H1 (cell line): ENCODE data around the gene CXorf65. TPM values are rescaled to one million over a fixed set of nuclear protein-coding genes. Genes with fewer than 3 reads are reported as not detected.

ENCODE experiments used
- CTCF ChIA-PET: fragments of 300-600 bp; sonication (Branson Sonifier 250); formaldehyde crosslinking; loops from one replicate; lab custom pipeline; 2021; ENCODE audit not compliant: partially characterized antibody; lab: Charles Lee
- POLR2A ChIA-PET: fragments of 300-600 bp; sonication (Branson Sonifier 250); formaldehyde crosslinking; loops from one replicate; lab custom pipeline; 2021; ENCODE audit warnings: inconsistent platforms; ENCODE audit not compliant: partially characterized antibody; lab: Charles Lee
- DNase-seq, 2 experiments: peaks; one replicate each; pipeline versions ENCODE4 v3.0.0 to v3.0.0-alpha.2; 2010 to 2022; ENCODE audit warnings: low spot score in 2 of 2, low read depth in 1 of 2, mixed read lengths in 1 of 2
- FAIRE-seq: peaks from 2 replicates; lab custom pipeline; 2011; peaks lifted over from hg19 to GRCh38; lab: Jason Lieb, UNC
- H2AFZ ChIP-seq: 2 replicates; pipeline ENCODE4 v1.8.1; 2012; ENCODE audit warnings: low read length, inconsistent platforms
- H2AK5ac ChIP-seq: 2 replicates; pipeline ENCODE4 v1.6.1; 2013; ENCODE audit warnings: low read depth, low read length
- H2BK120ac ChIP-seq: replicated peaks from 2 replicates; pipeline ENCODE3; 2013; ENCODE audit warnings: low read depth, low read length, inconsistent platforms
- H2BK12ac ChIP-seq: 2 replicates; pipeline ENCODE4 v1.6.1; 2013; ENCODE audit warnings: low read depth, low read length
- H2BK15ac ChIP-seq: 2 replicates; pipeline ENCODE4 v1.6.1; 2013; ENCODE audit warnings: low read length
- H2BK20ac ChIP-seq: 2 replicates; pipeline ENCODE4 v1.6.1; 2013; ENCODE audit warnings: low read length
- H2BK5ac ChIP-seq: 2 replicates; pipeline ENCODE4 v1.6.1; 2013; ENCODE audit warnings: low read depth, low read length
- H3K14ac ChIP-seq: 2 replicates; pipeline ENCODE4 v1.6.1; 2013; ENCODE audit warnings: inconsistent platforms; ENCODE audit not compliant: insufficient read length
- H3K18ac ChIP-seq: 2 replicates; pipeline ENCODE4 v1.6.1; 2013; ENCODE audit warnings: low read length; ENCODE audit errors: extremely low read depth
- H3K23ac ChIP-seq: 2 replicates; pipeline ENCODE4 v1.6.1; 2013; ENCODE audit warnings: inconsistent platforms; ENCODE audit not compliant: insufficient read length
- H3K23me2 ChIP-seq: 2 replicates; pipeline ENCODE4 v1.6.1; 2013; ENCODE audit warnings: low read depth, low read length
- H3K27ac ChIP-seq: 2 replicates; pipeline ENCODE4 v1.6.1; 2011; ENCODE audit warnings: low read depth, low read length, inconsistent platforms
- H3K27me3 ChIP-seq, 4 experiments: replicated peaks in 1 of 4; 1 replicate in 1 of 4; 2 replicates in 3 of 4; pipeline versions ENCODE4 v1.6.1 to v1.8.1; 2011 to 2013; ENCODE audit warnings: low read length in 3 of 4, mild to moderate bottlenecking in 3 of 4, inconsistent platforms in 2 of 4, mixed read lengths in 2 of 4, moderate library complexity in 1 of 4; ENCODE audit not compliant: control insufficient read depth in 3 of 4, insufficient read depth in 3 of 4; ENCODE audit errors: extremely low read depth in 1 of 4
- H3K36me3 ChIP-seq, 4 experiments: 2 replicates each; pipeline versions ENCODE4 v1.6.1 to v1.8.1; 2011 to 2013; ENCODE audit warnings: mild to moderate bottlenecking in 4 of 4, low read length in 3 of 4, moderate library complexity in 2 of 4, control low read depth in 1 of 4, inconsistent platforms in 1 of 4; ENCODE audit not compliant: insufficient read depth in 4 of 4, control insufficient read depth in 2 of 4
- H3K4ac ChIP-seq: replicated peaks from 2 replicates; pipeline ENCODE3; 2013; ENCODE audit warnings: low read length, low read depth, mixed read lengths, inconsistent platforms; ENCODE audit not compliant: insufficient read length
- H3K4me1 ChIP-seq, 4 experiments: replicated peaks in 1 of 4; 1 replicate in 1 of 4; 2 replicates in 3 of 4; pipeline versions ENCODE4 v1.6.1 to v1.8.1; 2011 to 2013; ENCODE audit warnings: low read length in 3 of 4, inconsistent platforms in 2 of 4, mixed read lengths in 1 of 4; ENCODE audit not compliant: insufficient read depth in 4 of 4, control insufficient read depth in 3 of 4
- H3K4me2 ChIP-seq, 2 experiments: 2 replicates each; pipeline versions ENCODE4 v1.6.1 to v1.8.1; 2011 to 2013; ENCODE audit warnings: low read depth in 2 of 2, low read length in 2 of 2, control low read depth in 1 of 2, inconsistent platforms in 1 of 2, mild to moderate bottlenecking in 1 of 2; ENCODE audit not compliant: insufficient read depth in 1 of 2
- H3K4me3 ChIP-seq, 4 experiments: fragments of 200-600, 300-600 bp in 1 of 4; sonication (generic), shearing (Covaris generic), sonication (Bioruptor Twin) in 1 of 4; 2 replicates each; pipeline versions ENCODE4 v1.5.1 to v1.8.1; 2011 to 2016; ENCODE audit warnings: low read length in 4 of 4, low read depth in 3 of 4, control low read depth in 2 of 4, inconsistent platforms in 2 of 4, mild to moderate bottlenecking in 2 of 4, mixed read lengths in 1 of 4, moderate library complexity in 1 of 4; ENCODE audit not compliant: insufficient read depth in 2 of 4; ENCODE audit errors: extremely low read depth in 1 of 4
- H3K56ac ChIP-seq: replicated peaks from 2 replicates; pipeline ENCODE3; 2013; ENCODE audit warnings: low read depth, mild to moderate bottlenecking, mixed read lengths, low read length, inconsistent platforms; ENCODE audit not compliant: insufficient read length
- H3K79me1 ChIP-seq: 2 replicates; pipeline ENCODE4 v1.6.1; 2013; ENCODE audit warnings: low read depth, low read length, control low read depth
- H3K79me2 ChIP-seq, 2 experiments: 2 replicates each; pipeline versions ENCODE4 v1.6.1 to v1.8.1; 2012 to 2013; ENCODE audit warnings: low read length in 2 of 2, mild to moderate bottlenecking in 2 of 2, inconsistent platforms in 1 of 2; ENCODE audit not compliant: insufficient read depth in 2 of 2, control insufficient read depth in 1 of 2
- H3K9ac ChIP-seq, 4 experiments: replicated peaks in 1 of 4; 1 replicate in 1 of 4; 2 replicates in 3 of 4; pipeline versions ENCODE4 v1.6.1 to v1.8.1; 2011 to 2013; ENCODE audit warnings: low read depth in 3 of 4, low read length in 3 of 4, control low read depth in 2 of 4, mild to moderate bottlenecking in 2 of 4, moderate library complexity in 2 of 4, inconsistent platforms in 1 of 4; ENCODE audit errors: extremely low read depth in 1 of 4
- H3K9me3 ChIP-seq, 2 experiments: 2 replicates each; pipeline versions ENCODE4 v1.6.1 to v1.8.1; 2012 to 2013; ENCODE audit warnings: mild to moderate bottlenecking in 2 of 2, moderate library complexity in 2 of 2, control low read depth in 1 of 2, inconsistent platforms in 1 of 2, low read depth in 1 of 2, low read length in 1 of 2, mixed read lengths in 1 of 2; ENCODE audit not compliant: insufficient read depth in 2 of 2
- H4K20me1 ChIP-seq, 2 experiments: replicated peaks in 1 of 2; 2 replicates each; pipeline versions ENCODE3 to v1.8.1; 2011 to 2013; ENCODE audit warnings: inconsistent platforms in 2 of 2, low read length in 2 of 2, mild to moderate bottlenecking in 1 of 2; ENCODE audit not compliant: insufficient read depth in 2 of 2, control insufficient read depth in 1 of 2
- H4K5ac ChIP-seq: 2 replicates; pipeline ENCODE4 v1.6.1; 2013; ENCODE audit warnings: low read length, low read depth, mixed read lengths, inconsistent platforms; ENCODE audit not compliant: insufficient read length
- H4K8ac ChIP-seq: 2 replicates; pipeline ENCODE4 v1.8.0; 2013; ENCODE audit warnings: mild to moderate bottlenecking, moderate library complexity, low read length, inconsistent platforms; ENCODE audit not compliant: insufficient read depth; ENCODE audit errors: extremely low read depth
- H4K91ac ChIP-seq: replicated peaks from 2 replicates; pipeline ENCODE3; 2013; ENCODE audit warnings: low read length, mixed read lengths, inconsistent platforms; ENCODE audit not compliant: insufficient read length
- ATF3 ChIP-seq: IDR thresholded peaks from 2 replicates; pipeline ENCODE4 v1.6.1; 2011; ENCODE audit warnings: low read depth, mild to moderate bottlenecking, low read length; ENCODE audit not compliant: insufficient read depth
- CTCF ChIP-seq, 3 experiments: IDR thresholded peaks; 1 replicate in 2 of 3; 2 replicates in 1 of 3; pipeline versions ENCODE4 v1.5.1 to v1.6.1; 2011; ENCODE audit warnings: low read length in 3 of 3, mild to moderate bottlenecking in 3 of 3, inconsistent platforms in 2 of 3, low read depth in 1 of 3, moderate library complexity in 1 of 3; ENCODE audit not compliant: insufficient read depth in 1 of 3; ENCODE audit errors: control extremely low read depth in 1 of 3
- E2F6 ChIP-seq: IDR thresholded peaks from 2 replicates; pipeline ENCODE4 v1.6.1; 2012; ENCODE audit warnings: inconsistent platforms
- KDM1A ChIP-seq: fragments of 200-600, 300-600 bp; sonication (generic); IDR thresholded peaks from 2 replicates; pipeline ENCODE4 v1.7.1; 2016; ENCODE audit warnings: mild to moderate bottlenecking, low read length, borderline replicate concordance
- SAP30 ChIP-seq: fragments of 300-600 bp; sonication (generic); IDR thresholded peaks from 2 replicates; pipeline ENCODE4 v1.7.1; 2012; ENCODE audit warnings: low read length, moderate library complexity, mild to moderate bottlenecking, inconsistent platforms; ENCODE audit not compliant: insufficient read depth, insufficient replicate concordance
- SRF ChIP-seq: IDR thresholded peaks from 2 replicates; pipeline ENCODE4 v1.6.1; 2011; ENCODE audit warnings: mild to moderate bottlenecking, low read depth, low read length, moderate library complexity
- YY1 ChIP-seq: IDR thresholded peaks from 2 replicates; pipeline ENCODE4 v1.6.1; 2011; ENCODE audit warnings: low read depth, mild to moderate bottlenecking, low read length
- WGBS, 2 experiments: shearing (Covaris generic) in 1 of 2; methylation state at CpG; one replicate each; pipeline versions ENCODE4 v1.1.6 to v1.1.7; 2013 to 2015; ENCODE audit warnings: low lambda C conversion rate in 2 of 2, mixed read lengths in 2 of 2, inconsistent platforms in 1 of 2, low coverage in 1 of 2, missing lambda C conversion rate in 1 of 2; ENCODE audit not compliant: insufficient replicate concordance in 2 of 2, insufficient coverage in 1 of 2, insufficient read length in 1 of 2; ENCODE audit errors: extremely low coverage in 1 of 2, missing lambda C conversion rate in 1 of 2; 5-methylcytosine and 5-hydroxymethylcytosine counted together
- polyA plus RNA-seq, 7 experiments: library from polyadenylated mRNA; depleted of rRNA in 3 of 7; stranded (reverse) in 5 of 7; unstranded in 2 of 7; fragments of >200 nt in 5 of 7; fragments of 200-250 nt in 2 of 7; gene quantifications; 1 replicate in 5 of 7; 2 replicates in 1 of 7; 4 replicates in 1 of 7; pipeline versions ENCODE4 v1.2.1 to v1.2.3, GENCODE V29; 2011 to 2013; ENCODE audit warnings: missing spikeins in 2 of 7, mixed read lengths in 2 of 7
- total RNA-seq: library from RNA; stranded (reverse); fragmentation: NEBNext Ultra II Directional; extraction: Animal tissue kit (Norgen Biotek cat#: 25700); gene quantifications from 2 replicates; pipeline ENCODE4 v1.2.1, GENCODE V29; 2021

The CXorf65 gene
- total and polyA plus RNA-seq, 2 of the 8 experiments (the other 6 are each of a cell fraction or from before 2014, with no cell fraction given), result not detected

- no peaks in the 10 kb centered on the region for H4K20me1 ChIP-seq
- H3K56ac ChIP-seq, result no peak overlapping the region
- H2BK15ac ChIP-seq, result no peak overlapping the region
- no peak overlapping the region for H3K4ac ChIP-seq
- no peaks in the 10 kb centered on the region for H3K79me1 ChIP-seq
- no peak overlapping the region for H4K91ac ChIP-seq
- no peaks in the 10 kb centered on the region for H3K9me3 ChIP-seq
- H3K4me2 ChIP-seq, result no peak overlapping the region
- ChIA-PET CTCF (no interaction called here), POLR2A (interaction anchor here (0.6 to 1.9 kb wide), 2 partner anchors 14 to 80 kb away, joined by 3 to 4 read pairs; no protein-coding TSS in a partner anchor)
- H3K79me2 ChIP-seq, result no peaks in the 10 kb centered on the region
- no peak for FAIRE-seq
- no peak overlapping the region for H2BK12ac ChIP-seq
- WGBS, 2 experiments, result 88% methylated on average over 2 of the region's 3 CpGs; no CpG with 5 or more reads in 1 of the 2 experiments
- no peak overlapping the region for H2AFZ ChIP-seq
- no peaks in the 10 kb centered on the region for H3K27me3 ChIP-seq
- no peak overlapping the region for H3K27ac ChIP-seq
- peaks cover 1% of the 10 kb centered on the region; the same call in 1 of the 2 replicates for H3K23me2 ChIP-seq
- peaks cover 0 to 26% (median 9%) of the 10 kb centered on the region in 4 experiments; a peak in 5 of 8 replicates for H3K36me3 ChIP-seq
- no peak overlapping the region for H3K9ac ChIP-seq
- no peak overlapping the region for H2BK5ac ChIP-seq
- H3K4me1 ChIP-seq, result no peaks in the 10 kb centered on the region; a peak in 1 of 7 replicates
- H2BK20ac ChIP-seq, result no peak overlapping the region
- H2AK5ac ChIP-seq, result no peak overlapping the region
- H3K14ac ChIP-seq, result no peak overlapping the region
- no peak overlapping the region for H3K18ac ChIP-seq
- H4K8ac ChIP-seq, result no peak overlapping the region
- H4K5ac ChIP-seq, result no peak overlapping the region
- no peak overlapping the region for H2BK120ac ChIP-seq
- DNase-seq, result no peak
- H3K23ac ChIP-seq, result no peak overlapping the region
- H3K4me3 ChIP-seq, result no peak overlapping the region
- TF ChIP-seq SAP30, result no peak
- TF ChIP-seq ATF3, result no peak
- TF ChIP-seq CTCF (IDR thresholded peaks at IDR 0.05; ENCODE audit: control extremely low read depth in 1 of 3, insufficient read depth in 1 of 3, low read depth in 1 of 3, low read length in 3 of 3), result no peak
- no peak for TF ChIP-seq SRF
- TF ChIP-seq YY1, result no peak
- TF ChIP-seq E2F6, result no peak
- TF ChIP-seq KDM1A, result no peak
These were observed 48.6 kb downstream of the CXorf65 start for GRCh38 chrX:71057848-71058530.
